OCI-LY1 (cell line): ENCODE results near the gene TMEM127.

Source experiments
- H2AFZ ChIP-seq: fragments of 200-600 bp; sonication (generic), shearing (Covaris generic); 2 replicates; pipeline ENCODE4 v1.6.0; 2014; ENCODE audit warnings: antibody characterized with exemption, mild to moderate bottlenecking, low read length
- H3F3A ChIP-seq: fragments of 200-600 bp; sonication (generic), shearing (Covaris generic); 2 replicates; pipeline ENCODE4 v1.6.0; 2014; ENCODE audit warnings: mild to moderate bottlenecking, antibody characterized with exemption, low read length, moderate library complexity; ENCODE audit not compliant: insufficient read depth
- H3K27ac ChIP-seq: fragments of 200-600 bp; sonication (generic); 2 replicates; pipeline ENCODE4 v1.5.1; 2014; ENCODE audit warnings: low read length, mixed run types, mild to moderate bottlenecking, low read depth; ENCODE audit not compliant: poor library complexity, severe bottlenecking
- H3K27me3 ChIP-seq: fragments of 200-600 bp; sonication (generic); 2 replicates; pipeline ENCODE4 v1.6.0; 2014; ENCODE audit warnings: antibody characterized with exemption, mild to moderate bottlenecking, low read length, moderate library complexity; ENCODE audit not compliant: insufficient read depth
- H3K36me3 ChIP-seq: fragments of 200-600 bp; sonication (generic); 2 replicates; pipeline ENCODE4 v1.6.1; 2014; ENCODE audit warnings: mild to moderate bottlenecking, antibody characterized with exemption, low read length, moderate library complexity, mixed read lengths; ENCODE audit not compliant: insufficient read depth
- H3K4me1 ChIP-seq: fragments of 200-600 bp; sonication (generic); 2 replicates; pipeline ENCODE4 v1.5.1; 2014; ENCODE audit warnings: mild to moderate bottlenecking, low read length, moderate library complexity; ENCODE audit not compliant: insufficient read depth, severe bottlenecking
- H3K4me2 ChIP-seq: fragments of 200-600 bp; sonication (generic), shearing (Covaris generic); 2 replicates; pipeline ENCODE4 v1.6.1; 2014; ENCODE audit warnings: low read length
- H3K4me3 ChIP-seq: fragments of 200-600 bp; sonication (generic); 2 replicates; pipeline ENCODE4 v1.5.1; 2014; ENCODE audit warnings: low read length, low read depth, mild to moderate bottlenecking, mixed read lengths; ENCODE audit not compliant: poor library complexity, severe bottlenecking
- H3K79me2 ChIP-seq: fragments of 200-600 bp; shearing (Covaris generic); 2 replicates; pipeline ENCODE4 v1.6.1; 2016; ENCODE audit warnings: mixed run types, low read length, mixed read lengths; ENCODE audit not compliant: insufficient read depth
- H3K9ac ChIP-seq: fragments of 200-600 bp; sonication (generic), shearing (Covaris generic); 2 replicates; pipeline ENCODE4 v1.6.1; 2014; ENCODE audit warnings: mild to moderate bottlenecking, low read length, mixed read lengths
- H3K9me2 ChIP-seq: fragments of 200-600 bp; sonication (generic), shearing (Covaris generic); 2 replicates; pipeline ENCODE4 v1.6.1; 2014; ENCODE audit warnings: low read depth, mild to moderate bottlenecking, low read length, mixed read lengths
- H3K9me3 ChIP-seq: fragments of 200-600 bp; shearing (Covaris generic); 2 replicates; pipeline ENCODE4 v1.6.1; 2014; ENCODE audit warnings: low read length, mixed read lengths
- H4K20me1 ChIP-seq: fragments of 200-600 bp; sonication (generic), shearing (Covaris generic); 2 replicates; pipeline ENCODE4 v1.6.0; 2016; ENCODE audit warnings: mild to moderate bottlenecking, low read length; ENCODE audit not compliant: insufficient read depth
- CTCF ChIP-seq: fragments of 200-600 bp; sonication (generic), shearing (Covaris generic); IDR thresholded peaks from 2 replicates; pipeline ENCODE4 v1.5.1; 2017; ENCODE audit warnings: mild to moderate bottlenecking, antibody characterized with exemption, low read length, moderate library complexity, mixed read lengths
- EZH2 ChIP-seq: fragments of 200-600 bp; sonication (generic), shearing (Covaris generic); IDR thresholded peaks from 2 replicates; pipeline ENCODE4 v1.8.0; 2017; ENCODE audit warnings: borderline replicate concordance, mixed run types, mild to moderate bottlenecking, antibody characterized with exemption, low read length, moderate library complexity, mixed read lengths

Gene TMEM127

GRCh38 chr2:96291751-96292150 is 26.0 kb upstream of the TMEM127 start:
- TF ChIP-seq CTCF: no peak
- TF ChIP-seq EZH2: no peak

GRCh38 chr2:96287273-96287856 is 21.6 kb upstream of the TMEM127 start:
- no peaks in the 10 kb centered on the region for H4K20me1 ChIP-seq
- H3K4me1 ChIP-seq: no peaks in the 10 kb centered on the region

More at GRCh38 chr2:96291751-96292150, 26.0 kb upstream of the TMEM127 start:
- Histone ChIP-seq H4K20me1 (no peaks in the 10 kb centered on the region), H2AFZ (no peak overlapping the region), H3K36me3 (peaks cover 99% of the 10 kb centered on the region), H3K9ac (no peak overlapping the region), H3K79me2 (no peaks in the 10 kb centered on the region), H3K27ac (no peak overlapping the region), H3K9me3 (no peaks in the 10 kb centered on the region), H3K4me2 (no peak overlapping the region), H3K27me3 (no peaks in the 10 kb centered on the region), H3K9me2 (no peaks in the 10 kb centered on the region), H3K4me3 (no peak overlapping the region), H3K4me1 (no peaks in the 10 kb centered on the region), H3F3A (no peaks in the 10 kb centered on the region)

GRCh38 chr2:96276787-96277499 is 11.1 kb upstream of the TMEM127 start:
- Histone ChIP-seq H3F3A (no peaks in the 10 kb centered on the region), H3K9me2 (no peaks in the 10 kb centered on the region), H3K9me3 (no peaks in the 10 kb centered on the region), H3K4me3 (no peak overlapping the region), H2AFZ (no peak overlapping the region), H3K27me3 (no peaks in the 10 kb centered on the region), H3K36me3 (peaks cover 93% of the 10 kb centered on the region), H3K4me1 (no peaks in the 10 kb centered on the region), H3K9ac (no peak overlapping the region), H3K27ac (no peak overlapping the region), H3K4me2 (no peak overlapping the region), H4K20me1 (no peaks in the 10 kb centered on the region), H3K79me2 (no peaks in the 10 kb centered on the region)
- TF ChIP-seq EZH2: no peak
- TF ChIP-seq CTCF: no peak

More at GRCh38 chr2:96287273-96287856, 21.6 kb upstream of the TMEM127 start:
- TF ChIP-seq CTCF (no peak), EZH2 (no peak)
- H3K36me3 ChIP-seq: peaks cover 100% of the 10 kb centered on the region
- no peak overlapping the region for H3K27ac ChIP-seq
- no peaks in the 10 kb centered on the region for H3K79me2 ChIP-seq
- H3K9me2 ChIP-seq: no peaks in the 10 kb centered on the region
- H3K27me3 ChIP-seq: no peaks in the 10 kb centered on the region
- H3K9me3 ChIP-seq: no peaks in the 10 kb centered on the region
- H3K4me2 ChIP-seq: no peak overlapping the region
- H2AFZ ChIP-seq: no peak overlapping the region
- H3K4me3 ChIP-seq: no peak overlapping the region
- H3F3A ChIP-seq: no peaks in the 10 kb centered on the region
- no peak overlapping the region for H3K9ac ChIP-seq
